K562 (cell line): ENCODE results near the gene MS4A7. TPM values are rescaled to one million over a fixed set of nuclear protein-coding genes. Genes with fewer than 3 reads are reported as not detected.

Experiments
- ATAC-seq: fragments of 200-7000 bp; cut with Tn5 transposase; 3 replicates; pipeline ENCODE4 v1.9.1; 2020; ENCODE audit warnings: moderate library complexity
- BruUV-seq: library from RNA; stranded (reverse); fragments of 400-500 nt; replicated peaks from 2 replicates; lab custom pipeline; 2021; lab: Mats Ljungman, UMichigan
- CTCF ChIA-PET: fragments of 300-600 bp; formaldehyde crosslinking; extraction: SDS; loops from one replicate; lab custom pipeline; 2021; ENCODE audit warnings: low intra/inter-chr PET ratio; lab: Yijun Ruan, JAX
- POLR2A ChIA-PET: fragments of 300-600, 350-650 bp; sonication (Branson Sonifier 250); formaldehyde crosslinking; extraction: SDS; loops from one replicate; lab custom pipeline; 2021; ENCODE audit warnings: antibody characterized with exemption, inconsistent platforms; lab: Yijun Ruan, JAX
- DNase-seq, 4 experiments: peaks; one replicate each; pipeline versions ENCODE4 v3.0.0 to v3.0.0-alpha.2; 2011 to 2018; ENCODE audit warnings: low spot score in 3 of 4, mixed read lengths in 3 of 4; ENCODE audit errors: extremely low read depth in 1 of 4
- FAIRE-seq: peaks from 2 replicates; lab custom pipeline; 2011; peaks lifted over from hg19 to GRCh38; lab: Jason Lieb, UNC
- H2AFZ ChIP-seq: 2 replicates; pipeline ENCODE4 v1.6.0; 2011; ENCODE audit warnings: low read depth, low read length, control low read depth, inconsistent platforms
- H3K27ac ChIP-seq: fragments of 200-600 bp; 3 replicates; pipeline ENCODE4 v1.8.0; 2011; ENCODE audit warnings: low read depth, mild to moderate bottlenecking, control low read depth, inconsistent platforms, low read length, moderate library complexity, mixed read lengths; ENCODE audit errors: extremely low read depth
- H3K27me3 ChIP-seq, 2 experiments: fragments of 300-600 bp in 1 of 2; 2 replicates in 1 of 2; 3 replicates in 1 of 2; pipeline versions ENCODE4 v1.6.0 to v1.8.0; 2011; ENCODE audit warnings: inconsistent platforms in 2 of 2, low read length in 2 of 2, mild to moderate bottlenecking in 1 of 2, mixed read lengths in 1 of 2, moderate library complexity in 1 of 2; ENCODE audit not compliant: control insufficient read depth in 2 of 2, insufficient read depth in 2 of 2
- H3K36me3 ChIP-seq: fragments of 300-600 bp; 3 replicates; pipeline ENCODE4 v1.8.0; 2011; ENCODE audit warnings: mild to moderate bottlenecking, low read length, inconsistent platforms; ENCODE audit not compliant: control insufficient read depth, insufficient read depth
- H3K4me1 ChIP-seq, 2 experiments: fragments of 200-600 bp in 1 of 2; replicated peaks in 1 of 2; 2 replicates in 1 of 2; 3 replicates in 1 of 2; pipeline versions ENCODE4 v1.5.1 to v1.8.0; 2011; ENCODE audit warnings: inconsistent platforms in 2 of 2, low read length in 2 of 2, mild to moderate bottlenecking in 1 of 2, mixed read lengths in 1 of 2, moderate library complexity in 1 of 2; ENCODE audit not compliant: control insufficient read depth in 2 of 2, insufficient read depth in 2 of 2
- H3K4me2 ChIP-seq: 2 replicates; pipeline ENCODE4 v1.6.1; 2011; ENCODE audit warnings: low read length, control low read depth, inconsistent platforms, mixed read lengths; ENCODE audit not compliant: insufficient read depth
- H3K4me3 ChIP-seq: fragments of 200-600 bp; sonication (generic), shearing (Covaris generic); 2 replicates; pipeline ENCODE4 v1.5.1; 2016; ENCODE audit warnings: control low read depth, inconsistent platforms
- H3K79me2 ChIP-seq: fragments of 200-600 bp; 3 replicates; pipeline ENCODE4 v1.8.0; 2011; ENCODE audit warnings: low read length, inconsistent platforms; ENCODE audit not compliant: control insufficient read depth, insufficient read depth
- H3K9ac ChIP-seq, 2 experiments: 2 replicates each; pipeline versions ENCODE4 v1.6.0 to v1.6.1; 2011; ENCODE audit warnings: low read depth in 2 of 2, low read length in 2 of 2, control low read depth in 1 of 2, inconsistent platforms in 1 of 2, mild to moderate bottlenecking in 1 of 2, mixed read lengths in 1 of 2; ENCODE audit not compliant: insufficient read depth in 1 of 2
- H3K9me1 ChIP-seq: one replicate; pipeline ENCODE4 v1.6.0; 2011; ENCODE audit warnings: inconsistent platforms, mild to moderate bottlenecking, low read length, moderate library complexity; ENCODE audit not compliant: control insufficient read depth, insufficient read depth
- H3K9me3 ChIP-seq: replicated peaks from 2 replicates; pipeline ENCODE4 v1.5.1; 2011; ENCODE audit warnings: low read depth, low read length, inconsistent platforms; ENCODE audit not compliant: control insufficient read depth, insufficient read depth
- H4K20me1 ChIP-seq: replicated peaks from 2 replicates; pipeline ENCODE4 v1.6.1; 2011; ENCODE audit warnings: low read length, inconsistent platforms, mixed read lengths; ENCODE audit not compliant: control insufficient read depth, insufficient read depth
- ETV1 ChIP-seq: fragments of 450-650 bp; conservative IDR thresholded peaks from 2 replicates; pipeline ENCODE4 v1.6.1; 2016; ENCODE audit warnings: missing genetic modification characterization, control low read depth, low read depth, missing compliant biosample characterization
- ID3 ChIP-seq, 2 experiments: fragments of 250-450 bp in 1 of 2; fragments of 450-650 bp in 1 of 2; sonication (Bioruptor Pico) in 1 of 2; IDR thresholded peaks; 2 replicates each; pipeline versions ENCODE4 v1.6.1 to v1.8.0; 2016 to 2021; ENCODE audit warnings: mild to moderate bottlenecking in 2 of 2, moderate library complexity in 2 of 2, missing compliant biosample characterization in 1 of 2, missing genetic modification characterization in 1 of 2
- KLF13 ChIP-seq: fragments of 450-650 bp; IDR thresholded peaks from 2 replicates; pipeline ENCODE4 v1.6.1; 2016; ENCODE audit warnings: missing genetic modification characterization, low read depth, mild to moderate bottlenecking, missing compliant biosample characterization, moderate library complexity, borderline replicate concordance
- MAFG ChIP-seq: fragments of 450-650 bp; conservative IDR thresholded peaks from 2 replicates; pipeline ENCODE4 v1.6.1; 2016; ENCODE audit warnings: missing genetic modification characterization, missing compliant biosample characterization
- MAX ChIP-seq: sonication (generic); formaldehyde crosslinking; IDR thresholded peaks from 2 replicates; pipeline ENCODE4 v1.9.0; 2022; ENCODE audit warnings: mild to moderate bottlenecking, missing genetic modification reagents
- NCOA4 ChIP-seq: fragments of 450-650 bp; IDR thresholded peaks from 2 replicates; pipeline ENCODE4 v1.6.1; 2018; ENCODE audit warnings: mild to moderate bottlenecking; ENCODE audit not compliant: partially characterized antibody
- NFIX ChIP-seq: fragments of 250-450 bp; sonication (Bioruptor Pico); IDR thresholded peaks from 2 replicates; pipeline ENCODE4 v1.4.0; 2020; ENCODE audit warnings: low read depth, mild to moderate bottlenecking, moderate library complexity
- PRMT5 ChIP-seq: sonication (generic); formaldehyde crosslinking; IDR thresholded peaks from 2 replicates; pipeline ENCODE4 v1.5.0; 2020; ENCODE audit warnings: missing genetic modification reagents
- SMARCA4 ChIP-seq: fragments of 450-650 bp; IDR thresholded peaks from 2 replicates; pipeline ENCODE4 v1.6.1; 2016
- TBL1XR1 ChIP-seq, 2 experiments: IDR thresholded peaks; 2 replicates each; pipeline ENCODE4 v1.6.1; 2012; ENCODE audit warnings: improper control_type of control experiment in 2 of 2, low read length in 2 of 2, mild to moderate bottlenecking in 1 of 2
- ZNF239 ChIP-seq: fragments of 250-450 bp; sonication (Bioruptor Pico); IDR thresholded peaks from 2 replicates; pipeline ENCODE4 v1.4.0; 2020; ENCODE audit warnings: mild to moderate bottlenecking
- ZNF512 ChIP-seq: IDR thresholded peaks from 2 replicates; pipeline ENCODE4 v1.6.1; 2016; ENCODE audit warnings: missing genetic modification characterization, missing compliant biosample characterization
- ZNF584 ChIP-seq: fragments of 200-800 bp; sonication (Bioruptor generic); IDR thresholded peaks from 2 replicates; pipeline ENCODE4 v1.6.1; 2016; ENCODE audit warnings: low read depth, mild to moderate bottlenecking, missing genetic modification characterization, missing compliant biosample characterization
- ZNF589 ChIP-seq: fragments of 200-800 bp; sonication (Bioruptor generic); IDR thresholded peaks from 2 replicates; pipeline ENCODE4 v1.6.1; 2016; ENCODE audit warnings: low read depth, missing genetic modification characterization, missing compliant biosample characterization
- WGBS: fragments of 100-300 bp; shearing (Covaris generic); methylation state at CpG from one replicate; pipeline ENCODE4 v1.1.6; 2016; ENCODE audit warnings: low coverage, mixed read lengths; ENCODE audit not compliant: insufficient coverage; ENCODE audit errors: missing lambda C conversion rate; 5-methylcytosine and 5-hydroxymethylcytosine counted together
- in situ Hi-C: fragments of 300-500 bp; cut with MboI; formaldehyde crosslinking; loops from 4 replicates; pipeline ENCODE4 v1.15.0; 2018; ENCODE audit warnings: inconsistent platforms, mixed read lengths
- intact Hi-C: fragments of 100-400 bp; cut with micrococcal nuclease; formaldehyde crosslinking; loops from 2 replicates; pipeline ENCODE4 v1.14.2; 2022
- polyA plus RNA-seq, 8 experiments: library from polyadenylated mRNA; depleted of rRNA in 4 of 8; stranded (reverse) in 5 of 8; unstranded in 3 of 8; fragments of >200 nt; fragmentation: Nextera tagmentation in 2 of 8; fragmentation: Illumina TruSeq in 1 of 8; extraction: Ambion mirVana in 2 of 8; extraction: Trizol in 1 of 8; gene quantifications; 2 replicates each; pipeline versions ENCODE4 v1.2.1 to v1.2.3, GENCODE V29; 2011 to 2014; ENCODE audit warnings: inconsistent platforms in 1 of 8, missing spikeins in 1 of 8
- total RNA-seq, 7 experiments: library from RNA; depleted of rRNA in 6 of 7; stranded (reverse); fragments of >200 nt in 6 of 7; fragmentation: Illumina TruSeq in 2 of 7; extraction: Trizol in 2 of 7; gene quantifications; 2 replicates each; pipeline versions ENCODE4 v1.2.1 to v1.2.3, GENCODE V29; 2011 to 2021; ENCODE audit warnings: low replicate concordance in 1 of 7

MS4A7 gene
- total and polyA plus RNA-seq, 9 of the 15 experiments (the other 6 are each of a cell fraction or from before 2014, with no cell fraction given), result not detected

- no TSS peak for BruUV-seq
- no peaks in the 10 kb centered on the region for H3K27me3 ChIP-seq
- no peak for TF ChIP-seq ETV1 (tag)
- no peak for TF ChIP-seq ID3 (CRISPR knock-in tag; IDR thresholded peaks at IDR 0.05)
- no peak for TF ChIP-seq ID3 (tag; IDR thresholded peaks at IDR 0.05)
- TF ChIP-seq TBL1XR1 (IDR thresholded peaks at IDR 0.05; ENCODE audit: low read length in 2 of 2), result no peak
- TF ChIP-seq NFIX (CRISPR knock-in tag), result no peak
- no peak for TF ChIP-seq ZNF589
- TF ChIP-seq SMARCA4, result no peak
- TF ChIP-seq NCOA4, result no peak
- no peak for TF ChIP-seq ZNF239 (CRISPR knock-in tag)
- TF ChIP-seq MAFG, result no peak
- TF ChIP-seq MAX (CRISPR knock-in tag), result no peak
- TF ChIP-seq KLF13 (tag), result no peak
- TF ChIP-seq PRMT5 (CRISPR knock-in tag), result no peak
- no peak for TF ChIP-seq ZNF584 (CRISPR knock-in tag)
- TF ChIP-seq ZNF512, result no peak
- no peaks in the 10 kb centered on the region for H3K9me1 ChIP-seq
- no peak overlapping the region for H3K27ac ChIP-seq
- H3K4me2 ChIP-seq, result no peak overlapping the region
- intact Hi-C loops (loop anchor here (10.0 kb wide), 1 partner anchor 523 kb away; the partner anchor contains the start of gene MRPL16), in situ Hi-C loops (no loop called here)
- ChIA-PET POLR2A (no interaction called here), CTCF (interaction anchor here (0.6 kb wide), 1 partner anchor 13 kb away, joined by 5 read pairs; no protein-coding TSS in a partner anchor)
- H2AFZ ChIP-seq, result no peak overlapping the region
- no peaks in the 10 kb centered on the region for H4K20me1 ChIP-seq
- H3K9me3 ChIP-seq, result no peaks in the 10 kb centered on the region
- H3K9ac ChIP-seq, result no peak overlapping the region
- H3K36me3 ChIP-seq, result no peaks in the 10 kb centered on the region
- DNase-seq (no peak), ATAC-seq (no peak), FAIRE-seq (no peak)
- H3K79me2 ChIP-seq, result no peaks in the 10 kb centered on the region
- 3% methylated on average over 2 of the region's 2 CpGs for WGBS
- H3K4me3 ChIP-seq, result no peak overlapping the region
- H3K4me1 ChIP-seq, result no peaks in the 10 kb centered on the region; a peak in 1 of 5 replicates
These were observed 40.3 kb upstream of the MS4A7 start for GRCh38 chr11:60338053-60338452.
